ENCODE results near the gene DENND4A. TPM values are rescaled to one million over a fixed set of nuclear protein-coding genes. Genes with fewer than 3 reads are reported as not detected.
A peak's percentile ranks its signal among the peaks of the same experiment; 100 is the strongest.

The DENND4A gene
- total RNA-seq, 6 experiments from 2014 or later, result 15.8 to 19.4 (median 17.1) TPM

DNA sequence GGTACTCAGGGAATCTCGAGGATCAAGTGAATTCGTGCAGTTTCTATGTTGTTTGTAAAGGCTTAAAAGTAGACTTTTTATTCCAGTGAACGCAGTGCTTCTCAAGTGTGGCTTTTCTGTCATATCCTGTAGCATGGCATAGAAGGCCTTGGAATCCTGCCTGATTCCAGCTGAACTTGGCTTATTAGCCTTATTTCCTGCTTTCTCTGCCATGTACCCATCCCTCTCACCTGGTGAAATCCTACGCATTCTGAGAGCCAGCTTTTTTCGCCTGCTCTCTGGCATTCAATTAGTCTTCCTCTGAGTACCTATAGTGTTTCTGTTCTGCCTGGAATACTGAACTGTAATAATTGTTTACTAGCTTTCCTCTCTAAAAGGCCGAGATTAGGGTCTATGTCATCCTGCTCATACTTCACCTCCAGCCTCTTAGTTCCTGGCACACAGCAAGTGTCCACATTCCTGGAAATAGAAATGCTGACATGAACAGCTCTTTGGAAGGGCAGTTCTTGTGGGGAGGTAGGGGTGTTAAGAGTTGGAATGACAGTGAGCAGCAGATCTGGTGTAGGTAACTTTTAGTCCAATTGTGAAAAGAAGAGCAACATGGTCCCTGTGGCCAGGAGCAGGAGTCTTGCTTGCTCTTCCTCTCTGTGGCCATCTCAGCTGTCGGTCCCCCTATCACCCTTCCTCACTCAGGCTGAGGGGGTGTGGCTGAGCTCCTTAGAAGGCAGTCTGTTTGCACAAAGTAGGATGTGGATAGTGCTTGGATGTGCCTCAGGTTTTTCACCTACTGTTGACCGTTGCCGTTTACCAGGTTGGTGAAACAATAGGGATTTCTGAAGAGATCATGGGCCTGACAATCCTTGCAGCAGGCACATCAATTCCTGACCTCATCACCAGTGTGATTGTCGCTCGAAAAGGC lies 140.0 kb downstream of the DENND4A start:
- Mint-ChIP-seq H3K4me3 (no peak overlapping the region), H3K9me3 (no peaks in the 10 kb centered on the region)

GRCh38 chr15:65651042-65651322 lies 141.1 kb downstream of the DENND4A start:
- DNase-seq, result no peak
- no peak for TF ChIP-seq CTCF (IDR thresholded peaks at IDR 0.05)
- no peak overlapping the region for H3K4me3 Mint-ChIP-seq

More for the DNA sequence above, 140.0 kb downstream of the DENND4A start:
- Mint-ChIP-seq H3K27me3 (ENCODE audit: insufficient read depth) (no peaks in the 10 kb centered on the region), H3K27ac (no peak overlapping the region), H3K4me1 (ENCODE audit: low read depth) (peaks cover 52% of the 10 kb centered on the region), H3K36me3 (ENCODE audit: low read depth) (peaks cover 23% of the 10 kb centered on the region)
- no peak for TF ChIP-seq CTCF (IDR thresholded peaks at IDR 0.05)
- DNase-seq, result no peak

GRCh38 chr15:65650312-65651041 lies 141.6 kb downstream of the DENND4A start:
- Mint-ChIP-seq H3K4me3 (no peak overlapping the region), H3K27ac (no peak overlapping the region), H3K27me3 (ENCODE audit: insufficient read depth) (no peaks in the 10 kb centered on the region; the same call in 1 of the 2 replicates), H3K9me3 (no peaks in the 10 kb centered on the region), H3K4me1 (ENCODE audit: low read depth) (peaks cover 52% of the 10 kb centered on the region), H3K36me3 (ENCODE audit: low read depth) (peaks cover 18% of the 10 kb centered on the region)
- DNase-seq, result no peak
- no peak for TF ChIP-seq CTCF (IDR thresholded peaks at IDR 0.05)

More at GRCh38 chr15:65651042-65651322, 141.1 kb downstream of the DENND4A start:
- Mint-ChIP-seq H3K36me3 (ENCODE audit: low read depth) (peaks cover 19% of the 10 kb centered on the region), H3K27me3 (ENCODE audit: insufficient read depth) (no peaks in the 10 kb centered on the region; the same call in 1 of the 2 replicates), H3K9me3 (no peaks in the 10 kb centered on the region), H3K4me1 (ENCODE audit: low read depth) (peaks cover 57% of the 10 kb centered on the region), H3K27ac (no peak overlapping the region)

DNA sequence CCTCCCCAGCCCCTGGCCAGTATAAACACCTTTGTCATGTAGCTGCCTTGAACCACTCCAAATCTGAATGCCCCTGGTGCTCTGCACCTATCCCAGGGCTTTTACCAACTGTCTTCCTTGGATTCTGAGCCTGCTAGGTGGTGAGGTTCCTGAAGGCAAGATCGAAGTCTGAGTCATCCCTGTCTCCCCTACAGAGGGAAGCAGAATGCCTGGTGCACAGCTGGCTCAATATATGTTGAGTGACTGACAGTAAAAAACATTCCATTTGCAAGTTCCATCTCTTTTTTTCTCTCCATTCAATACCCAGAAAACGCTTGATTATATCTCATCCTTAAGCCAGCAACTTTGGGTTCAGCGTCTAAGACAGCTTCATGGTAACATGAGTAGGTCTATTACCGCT lies 145.6 kb downstream of the DENND4A start:
- Mint-ChIP-seq H3K9me3 (no peaks in the 10 kb centered on the region), H3K4me1 (ENCODE audit: low read depth) (peaks cover 32% of the 10 kb centered on the region), H3K4me3 (no peak overlapping the region), H3K27ac (peak overlapping the region; percentile 14; the same call in 1 of the 2 replicates), H3K27me3 (ENCODE audit: insufficient read depth) (peaks cover 2% of the 10 kb centered on the region), H3K36me3 (ENCODE audit: low read depth) (peaks cover 7% of the 10 kb centered on the region; the same call in 1 of the 2 replicates)
- TF ChIP-seq CTCF (IDR thresholded peaks at IDR 0.05), result no peak
- peak; percentile 35 for DNase-seq

DNA sequence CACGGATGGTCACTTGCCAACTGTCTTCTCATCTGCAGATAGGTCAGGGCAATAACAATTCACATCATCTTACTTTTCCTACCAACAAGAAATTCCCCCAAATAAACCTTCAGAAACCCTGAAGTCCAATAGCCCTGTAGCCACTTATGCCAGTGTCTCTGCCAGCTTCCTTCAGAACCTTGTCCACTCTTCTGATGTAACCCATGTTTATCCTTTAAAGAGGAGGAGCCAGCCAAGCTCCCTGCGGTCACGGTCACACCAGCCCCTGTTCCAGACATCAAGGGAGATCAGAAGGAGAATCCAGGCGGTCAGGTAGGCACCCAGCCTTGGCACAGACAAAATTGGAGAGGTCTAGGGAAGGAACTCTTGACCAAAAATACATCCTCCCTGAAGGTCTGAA lies 146.7 kb downstream of the DENND4A start:
- DNase-seq, result no peak
- peaks cover 6% of the 10 kb centered on the region; the same call in 1 of the 2 replicates for H3K36me3 Mint-ChIP-seq (ENCODE audit: low read depth)
- H3K4me1 Mint-ChIP-seq (ENCODE audit: low read depth), result peaks cover 32% of the 10 kb centered on the region
- no peak for TF ChIP-seq CTCF (IDR thresholded peaks at IDR 0.05)
- no peak overlapping the region for H3K27ac Mint-ChIP-seq
- no peak overlapping the region for H3K4me3 Mint-ChIP-seq
- peaks cover 3% of the 10 kb centered on the region for H3K27me3 Mint-ChIP-seq (ENCODE audit: insufficient read depth)
- no peaks in the 10 kb centered on the region for H3K9me3 Mint-ChIP-seq

Measured in HFFc6 (cell line).